GM18508 (cell line): ENCODE results near the gene TARS2.

Source experiments
- ATAC-seq: cut with Tn5 transposase; IDR thresholded peaks from one replicate; pipeline ENCODE4 v1.9.1; 2021; ENCODE audit warnings: moderate number of reproducible peaks; ENCODE audit not compliant: insufficient read depth, unreplicated experiment

TARS2 gene

DNA sequence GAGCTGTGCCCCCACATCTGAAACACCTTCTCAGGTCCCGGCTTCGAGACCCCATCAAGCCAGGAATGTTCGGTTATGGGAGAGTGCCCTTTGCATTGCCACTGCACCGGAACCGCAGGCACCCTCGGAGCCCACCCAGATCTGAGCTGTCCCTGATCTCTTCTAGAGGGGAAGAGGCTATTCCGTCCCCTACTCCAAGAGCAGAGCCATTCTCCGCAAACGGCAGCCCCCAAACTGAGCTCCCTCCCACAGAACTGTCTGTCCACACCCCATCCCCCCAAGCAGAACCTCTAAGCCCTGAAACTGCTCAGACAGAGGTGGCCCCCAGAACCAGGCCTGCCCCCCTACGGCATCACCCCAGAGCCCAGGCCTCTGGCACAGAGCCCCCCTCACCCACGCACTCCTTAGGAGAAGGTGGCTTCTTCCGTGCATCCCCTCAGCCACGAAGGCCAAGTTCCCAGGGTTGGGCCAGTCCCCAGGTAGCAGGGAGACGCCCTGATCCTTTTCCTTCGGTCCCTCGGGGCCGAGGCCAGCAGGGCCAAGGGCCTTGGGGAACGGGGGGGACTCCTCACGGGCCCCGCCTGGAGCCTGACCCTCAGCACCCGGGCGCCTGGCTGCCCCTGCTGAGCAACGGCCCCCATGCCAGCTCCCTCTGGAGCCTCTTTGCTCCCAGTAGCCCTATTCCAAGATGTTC lies 66.3 kb downstream of the TARS2 start:
- ATAC-seq, result no peak

DNA sequence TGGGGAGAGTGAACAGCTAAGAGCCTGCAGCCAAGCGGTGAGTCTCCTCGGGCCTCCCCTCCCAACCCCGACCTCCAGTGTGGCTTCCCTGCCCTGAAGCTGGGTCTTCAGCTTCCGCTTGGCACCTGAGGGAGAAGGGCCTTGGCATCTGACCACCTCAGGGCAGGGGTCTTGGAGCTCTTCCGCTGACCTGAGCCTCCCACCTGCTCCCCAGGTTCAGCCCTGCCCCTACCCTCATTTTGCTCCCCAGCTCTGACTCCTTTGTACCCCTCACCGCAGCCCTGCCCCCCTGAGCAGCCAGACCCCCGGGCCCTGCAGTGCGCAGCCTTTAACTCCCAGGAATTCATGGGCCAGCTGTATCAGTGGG lies 66.8 kb downstream of the TARS2 start:
- no peak for ATAC-seq

DNA sequence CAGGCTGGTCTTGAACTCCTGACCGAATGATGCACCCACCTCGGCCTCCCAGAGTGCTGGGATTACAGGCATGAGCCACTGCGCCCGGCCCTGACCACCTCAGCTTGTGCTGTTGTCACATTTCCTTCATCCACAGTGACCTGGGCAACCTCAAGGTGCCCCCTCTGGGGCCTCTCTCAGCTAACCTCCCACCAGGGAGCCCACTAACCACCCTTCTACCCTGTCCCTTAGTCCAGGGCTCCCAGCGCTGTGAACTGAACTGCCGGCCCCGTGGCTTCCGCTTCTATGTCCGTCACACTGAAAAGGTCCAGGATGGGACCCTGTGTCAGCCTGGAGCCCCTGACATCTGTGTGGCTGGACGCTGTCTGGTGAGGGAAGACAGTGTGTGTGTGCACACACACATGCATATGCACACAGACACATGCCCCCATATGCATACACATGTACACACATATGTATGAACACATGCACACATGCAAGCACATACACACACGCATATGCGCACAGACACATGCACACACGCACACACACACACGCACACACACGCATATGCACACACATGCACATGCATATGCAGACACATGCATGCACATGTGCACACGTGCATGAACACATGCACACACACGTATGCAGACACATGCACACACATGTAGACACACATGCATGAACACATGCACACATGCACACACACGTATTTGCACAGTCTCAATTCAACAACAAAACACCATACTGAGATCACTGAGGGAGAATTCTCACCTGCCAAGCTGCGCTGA lies 68.2 kb downstream of the TARS2 start:
- ATAC-seq, result no peak

DNA sequence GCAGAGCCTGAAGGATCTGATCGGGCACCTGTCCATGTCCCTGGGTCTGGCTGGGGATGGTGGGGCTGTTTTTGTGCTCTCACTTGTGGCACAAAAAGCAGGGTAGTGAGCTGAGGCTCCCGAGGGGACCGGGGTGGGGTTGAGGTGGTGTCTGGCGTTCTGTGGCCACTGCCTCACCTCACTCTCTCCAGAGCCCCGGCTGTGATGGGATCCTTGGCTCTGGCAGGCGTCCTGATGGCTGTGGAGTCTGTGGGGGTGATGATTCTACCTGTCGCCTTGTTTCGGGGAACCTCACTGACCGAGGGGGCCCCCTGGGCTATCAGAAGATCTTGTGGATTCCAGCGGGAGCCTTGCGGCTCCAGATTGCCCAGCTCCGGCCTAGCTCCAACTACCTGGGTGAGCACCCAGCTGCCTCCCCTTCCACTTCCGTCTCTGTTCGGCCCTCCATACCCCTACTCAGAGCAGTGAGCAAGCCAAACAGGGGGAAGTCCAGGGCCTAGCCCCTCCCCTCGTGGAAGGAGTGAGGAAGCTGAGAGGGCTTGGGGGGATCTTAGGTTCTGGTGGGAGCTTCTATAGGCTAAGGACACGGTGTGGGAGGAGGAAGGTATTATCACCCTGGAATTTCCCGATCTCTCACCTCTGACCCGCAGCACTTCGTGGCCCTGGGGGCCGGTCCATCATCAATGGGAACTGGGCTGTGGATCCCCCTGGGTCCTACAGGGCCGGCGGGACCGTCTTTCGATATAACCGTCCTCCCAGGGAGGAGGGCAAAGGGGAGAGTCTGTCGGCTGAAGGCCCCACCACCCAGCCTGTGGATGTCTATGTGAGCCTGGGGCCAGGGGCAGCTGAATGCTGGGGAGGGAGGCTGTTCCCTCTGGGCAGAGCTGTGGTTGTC lies 69.0 kb downstream of the TARS2 start:
- no peak for ATAC-seq

DNA sequence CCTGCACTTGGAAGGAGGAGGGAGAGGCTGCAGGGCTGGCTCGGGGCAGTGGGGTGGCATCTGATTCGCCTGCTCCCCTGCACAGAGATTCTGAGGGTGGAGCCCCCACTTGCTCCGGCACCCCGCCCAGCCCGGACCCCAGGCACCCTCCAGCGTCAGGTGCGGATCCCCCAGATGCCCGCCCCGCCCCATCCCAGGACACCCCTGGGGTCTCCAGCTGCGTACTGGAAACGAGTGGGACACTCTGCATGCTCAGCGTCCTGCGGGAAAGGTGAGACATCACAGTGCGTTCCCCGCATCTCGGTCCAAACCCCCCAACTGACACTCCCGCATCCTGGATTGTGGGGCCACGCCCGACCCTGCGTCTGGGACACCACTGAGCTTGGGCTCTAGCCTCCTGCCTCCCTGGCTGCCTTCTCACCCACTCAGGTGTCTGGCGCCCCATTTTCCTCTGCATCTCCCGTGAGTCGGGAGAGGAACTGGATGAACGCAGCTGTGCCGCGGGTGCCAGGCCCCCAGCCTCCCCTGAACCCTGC lies 69.9 kb downstream of the TARS2 start:
- ATAC-seq, result no peak
